ENCODE measurements around the gene MFNG. TPM values are rescaled to one million over a fixed set of nuclear protein-coding genes. Genes with fewer than 3 reads are reported as not detected.

The MFNG gene
- total RNA-seq, 1 donor from 2014 or later, result 1.5 TPM

DNA sequence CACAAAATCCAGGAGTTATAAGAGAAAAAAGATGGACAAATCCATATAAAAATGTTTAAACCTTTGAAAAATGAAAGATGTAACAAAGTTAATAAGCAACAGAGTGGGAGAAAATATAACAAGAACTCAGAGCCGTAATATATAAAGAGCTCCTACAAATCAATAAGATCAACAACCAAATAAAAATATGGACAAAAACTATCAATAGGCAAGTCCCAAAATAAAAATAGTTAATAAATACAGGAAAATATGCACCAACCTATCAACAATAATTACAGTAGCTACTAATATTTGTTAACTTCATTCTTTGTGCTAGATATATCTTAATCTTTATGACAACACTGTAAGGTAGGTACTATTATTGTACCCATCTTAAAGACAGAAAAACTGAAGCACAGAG lies 30.3 kb upstream of the MFNG start:
- Mint-ChIP-seq H3K27me3 (ENCODE audit: unreplicated experiment) (no peaks in the 10 kb centered on the region), H3K4me3 (ENCODE audit: unreplicated experiment) (peak overlapping the region; percentile 10), H3K9me3 (ENCODE audit: unreplicated experiment) (peaks cover 3% of the 10 kb centered on the region), H3K36me3 (ENCODE audit: unreplicated experiment) (peaks cover 19% of the 10 kb centered on the region), H3K27ac (ENCODE audit: unreplicated experiment) (no peak overlapping the region), H3K4me1 (ENCODE audit: unreplicated experiment) (peaks cover 70% of the 10 kb centered on the region)
- no peak for DNase-seq (ENCODE audit: extremely low spot score, unreplicated experiment)
- TF ChIP-seq, protein P1, sequence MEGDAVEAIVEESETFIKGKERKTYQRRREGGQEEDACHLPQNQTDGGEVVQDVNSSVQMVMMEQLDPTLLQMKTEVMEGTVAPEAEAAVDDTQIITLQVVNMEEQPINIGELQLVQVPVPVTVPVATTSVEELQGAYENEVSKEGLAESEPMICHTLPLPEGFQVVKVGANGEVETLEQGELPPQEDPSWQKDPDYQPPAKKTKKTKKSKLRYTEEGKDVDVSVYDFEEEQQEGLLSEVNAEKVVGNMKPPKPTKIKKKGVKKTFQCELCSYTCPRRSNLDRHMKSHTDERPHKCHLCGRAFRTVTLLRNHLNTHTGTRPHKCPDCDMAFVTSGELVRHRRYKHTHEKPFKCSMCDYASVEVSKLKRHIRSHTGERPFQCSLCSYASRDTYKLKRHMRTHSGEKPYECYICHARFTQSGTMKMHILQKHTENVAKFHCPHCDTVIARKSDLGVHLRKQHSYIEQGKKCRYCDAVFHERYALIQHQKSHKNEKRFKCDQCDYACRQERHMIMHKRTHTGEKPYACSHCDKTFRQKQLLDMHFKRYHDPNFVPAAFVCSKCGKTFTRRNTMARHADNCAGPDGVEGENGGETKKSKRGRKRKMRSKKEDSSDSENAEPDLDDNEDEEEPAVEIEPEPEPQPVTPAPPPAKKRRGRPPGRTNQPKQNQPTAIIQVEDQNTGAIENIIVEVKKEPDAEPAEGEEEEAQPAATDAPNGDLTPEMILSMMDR (IDR thresholded peaks at IDR 0.05), result no peak

DNA sequence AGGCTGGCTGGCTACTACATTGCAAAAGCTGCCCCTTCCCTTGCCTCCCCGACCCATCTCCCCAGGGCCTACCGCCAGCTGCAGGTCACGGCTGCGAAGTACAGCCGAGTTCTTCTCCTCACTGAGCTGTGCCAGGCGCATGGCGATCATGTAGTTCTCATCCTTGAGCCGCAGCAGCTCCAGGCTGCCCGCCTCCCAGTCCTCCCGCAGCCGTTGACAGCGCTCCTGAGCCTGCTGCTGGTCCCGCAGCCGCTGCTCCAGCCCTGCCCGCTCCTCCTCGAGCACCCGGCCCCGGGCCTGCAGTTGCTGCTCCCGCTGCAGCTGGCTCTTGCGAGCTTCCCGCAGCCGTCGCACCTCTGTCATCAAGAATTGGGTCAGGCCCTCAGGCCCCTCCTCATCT lies 29.7 kb upstream of the MFNG start:
- H3K36me3 Mint-ChIP-seq (ENCODE audit: unreplicated experiment), result peaks cover 20% of the 10 kb centered on the region
- peaks cover 3% of the 10 kb centered on the region for H3K9me3 Mint-ChIP-seq (ENCODE audit: unreplicated experiment)
- peaks cover 69% of the 10 kb centered on the region for H3K4me1 Mint-ChIP-seq (ENCODE audit: unreplicated experiment)
- TF ChIP-seq, protein P1 (IDR thresholded peaks at IDR 0.05), result no peak
- H3K27me3 Mint-ChIP-seq (ENCODE audit: unreplicated experiment), result no peaks in the 10 kb centered on the region
- DNase-seq (ENCODE audit: extremely low spot score, unreplicated experiment), result no peak
- H3K27ac Mint-ChIP-seq (ENCODE audit: unreplicated experiment), result no peak overlapping the region
- H3K4me3 Mint-ChIP-seq (ENCODE audit: unreplicated experiment), result no peak overlapping the region

DNA sequence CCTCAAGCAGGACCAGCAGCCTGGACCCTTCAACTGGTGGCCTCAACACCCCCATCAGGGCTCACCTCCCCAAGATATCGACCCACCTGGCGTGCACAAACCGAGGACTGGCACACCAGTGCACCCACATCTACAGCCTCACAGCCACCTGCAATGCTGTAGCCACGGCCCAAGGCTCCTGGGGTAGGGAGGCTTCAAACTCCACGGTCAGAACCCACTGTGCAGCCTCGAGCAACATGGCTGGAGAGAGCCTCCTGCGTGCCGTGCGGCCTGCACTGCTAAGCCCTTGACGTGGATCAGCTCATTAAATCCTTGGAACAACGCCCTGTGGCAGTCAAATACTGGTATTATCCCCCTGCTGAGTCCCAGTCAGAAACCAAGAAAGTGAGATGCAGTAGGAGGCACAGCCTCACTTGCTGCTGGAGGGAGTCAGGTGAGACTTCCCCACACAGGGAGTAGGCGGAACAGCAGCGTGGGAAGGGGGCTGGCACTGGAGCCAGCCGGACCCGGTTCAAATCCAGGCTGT lies 28.4 kb upstream of the MFNG start:
- H3K4me1 Mint-ChIP-seq (ENCODE audit: unreplicated experiment), result peaks cover 74% of the 10 kb centered on the region
- H3K27ac Mint-ChIP-seq (ENCODE audit: unreplicated experiment), result peak overlapping the region; percentile 56
- H3K9me3 Mint-ChIP-seq (ENCODE audit: unreplicated experiment), result peaks cover 3% of the 10 kb centered on the region
- TF ChIP-seq, protein P1 (IDR thresholded peaks at IDR 0.05), result no peak
- peaks cover 20% of the 10 kb centered on the region for H3K36me3 Mint-ChIP-seq (ENCODE audit: unreplicated experiment)
- no peak overlapping the region for H3K4me3 Mint-ChIP-seq (ENCODE audit: unreplicated experiment)
- DNase-seq (ENCODE audit: extremely low spot score, unreplicated experiment), result no peak
- no peaks in the 10 kb centered on the region for H3K27me3 Mint-ChIP-seq (ENCODE audit: unreplicated experiment)

DNA sequence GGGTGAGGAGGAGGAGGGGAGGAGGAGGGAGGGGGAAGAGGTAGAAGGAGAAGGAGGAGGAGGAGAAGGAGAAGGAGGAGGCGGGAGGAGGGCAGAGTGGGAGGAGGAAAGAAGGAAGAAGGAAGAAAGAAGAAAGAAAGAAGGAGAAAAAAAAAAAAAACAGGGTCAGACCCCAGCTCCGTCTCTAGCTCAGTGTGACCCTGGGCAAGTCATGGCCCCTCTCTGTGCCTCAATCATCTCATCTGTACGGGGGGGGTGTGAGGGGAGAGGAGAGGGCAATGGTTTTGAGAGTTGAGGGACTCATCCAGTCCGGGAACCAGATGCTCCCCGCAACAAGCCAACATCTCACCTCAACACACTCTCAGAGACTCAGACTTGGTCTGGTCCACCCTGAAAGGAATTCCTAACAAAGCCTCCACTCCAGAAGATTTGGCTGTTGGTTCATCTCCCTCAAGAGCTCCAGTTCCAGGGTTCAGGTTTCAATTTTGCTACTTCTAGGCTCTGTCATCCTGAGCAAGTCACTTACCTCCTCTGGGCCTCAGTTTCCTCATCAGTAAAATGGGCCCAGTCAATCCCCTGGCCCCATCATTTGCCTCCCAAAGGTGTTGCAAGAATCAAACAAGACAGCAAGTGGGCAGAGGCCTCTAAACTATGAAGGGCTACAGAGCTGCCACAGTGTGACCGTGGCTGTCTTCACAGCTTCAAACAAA lies 25.4 kb upstream of the MFNG start:
- TF ChIP-seq, protein P1 (IDR thresholded peaks at IDR 0.05), result no peak
- peaks cover 64% of the 10 kb centered on the region for H3K4me1 Mint-ChIP-seq (ENCODE audit: unreplicated experiment)
- peaks cover 23% of the 10 kb centered on the region for H3K36me3 Mint-ChIP-seq (ENCODE audit: unreplicated experiment)
- peak overlapping the region; percentile 92 for H3K27ac Mint-ChIP-seq (ENCODE audit: unreplicated experiment)
- DNase-seq (ENCODE audit: extremely low spot score, unreplicated experiment), result no peak
- H3K9me3 Mint-ChIP-seq (ENCODE audit: unreplicated experiment), result peaks cover 3% of the 10 kb centered on the region
- H3K4me3 Mint-ChIP-seq (ENCODE audit: unreplicated experiment), result no peak overlapping the region
- H3K27me3 Mint-ChIP-seq (ENCODE audit: unreplicated experiment), result no peaks in the 10 kb centered on the region

DNA sequence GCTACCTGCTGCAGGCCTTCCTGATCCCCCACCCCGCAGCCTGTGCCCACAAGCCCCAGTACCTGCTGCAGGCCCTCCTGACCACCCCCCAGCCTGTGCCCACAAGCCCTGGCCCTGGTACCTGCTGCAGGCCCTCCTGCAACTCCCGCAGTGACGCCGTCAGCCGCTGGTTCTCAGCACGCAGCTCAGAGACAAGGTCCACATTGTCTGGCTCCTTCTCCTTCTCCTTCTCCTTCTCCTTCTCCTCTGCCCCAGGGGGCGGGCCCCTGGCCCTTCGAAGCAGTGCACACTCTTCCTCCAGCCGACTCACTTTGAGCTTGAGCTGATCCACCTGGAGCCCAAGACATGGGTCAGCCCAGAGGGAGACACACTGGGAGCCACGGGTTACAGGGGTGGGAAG lies 23.9 kb upstream of the MFNG start:
- no peaks in the 10 kb centered on the region for H3K9me3 Mint-ChIP-seq (ENCODE audit: unreplicated experiment)

More for the DNA sequence above, 23.9 kb upstream of the MFNG start:
- no peak for DNase-seq (ENCODE audit: extremely low spot score, unreplicated experiment)
- Mint-ChIP-seq H3K27ac (ENCODE audit: unreplicated experiment) (peak overlapping the region; percentile 64), H3K4me1 (ENCODE audit: unreplicated experiment) (peaks cover 55% of the 10 kb centered on the region), H3K4me3 (ENCODE audit: unreplicated experiment) (no peak overlapping the region), H3K36me3 (ENCODE audit: unreplicated experiment) (peaks cover 15% of the 10 kb centered on the region), H3K27me3 (ENCODE audit: unreplicated experiment) (no peaks in the 10 kb centered on the region)
- TF ChIP-seq, protein P1 (IDR thresholded peaks at IDR 0.05), result no peak

All from osteocyte (in vitro differentiated cells).